Neuronal stem cell (in vitro differentiated cells): ENCODE measurements around the gene UNC13A.

Source experiments
- DNase-seq: peaks from one replicate; pipeline ENCODE4 v3.0.0-alpha.2; 2013; ENCODE audit warnings: low spot score
- H2AFZ ChIP-seq: one replicate; pipeline ENCODE4 v1.6.1; 2013; ENCODE audit warnings: mild to moderate bottlenecking, low read length, inconsistent platforms
- H2AK5ac ChIP-seq: 2 replicates; pipeline ENCODE4 v1.6.1; 2013; ENCODE audit warnings: low read depth, mild to moderate bottlenecking, inconsistent platforms, low read length, moderate library complexity, mixed read lengths
- H2BK120ac ChIP-seq: 2 replicates; pipeline ENCODE4 v1.6.1; 2013; ENCODE audit warnings: low read depth, mild to moderate bottlenecking, inconsistent platforms, low read length, moderate library complexity, mixed read lengths
- H2BK12ac ChIP-seq: one replicate; pipeline ENCODE4 v1.6.1; 2013; ENCODE audit warnings: low read length, inconsistent platforms
- H2BK15ac ChIP-seq: 2 replicates; pipeline ENCODE4 v1.6.1; 2013; ENCODE audit warnings: mild to moderate bottlenecking, low read length, inconsistent platforms, mixed read lengths
- H2BK5ac ChIP-seq: one replicate; pipeline ENCODE4 v1.6.1; 2013; ENCODE audit warnings: inconsistent platforms, mild to moderate bottlenecking, low read length, moderate library complexity
- H3K14ac ChIP-seq: one replicate; pipeline ENCODE4 v1.6.1; 2013; ENCODE audit warnings: low read length, inconsistent platforms
- H3K18ac ChIP-seq: 2 replicates; pipeline ENCODE4 v1.6.1; 2013; ENCODE audit warnings: low read length, inconsistent platforms
- H3K23ac ChIP-seq: 2 replicates; pipeline ENCODE4 v1.6.1; 2013; ENCODE audit warnings: low read depth, mild to moderate bottlenecking, mixed read lengths, low read length, inconsistent platforms; ENCODE audit not compliant: poor library complexity
- H3K27ac ChIP-seq: replicated peaks from 3 replicates; pipeline ENCODE4 v1.5.1; 2013; ENCODE audit warnings: low read length, inconsistent platforms
- H3K27me3 ChIP-seq, 3 experiments: 2 replicates each; pipeline ENCODE4 v1.6.1; 2013; ENCODE audit warnings: low read length in 3 of 3, mild to moderate bottlenecking in 2 of 3, inconsistent platforms in 1 of 3, low read depth in 1 of 3, mixed read lengths in 1 of 3, moderate library complexity in 1 of 3; ENCODE audit not compliant: control insufficient read depth in 3 of 3, insufficient read depth in 3 of 3
- H3K36me3 ChIP-seq, 2 donors: replicated peaks in 1 of 2; 2 replicates each; pipeline ENCODE4 v1.6.1; 2013; ENCODE audit warnings: low read length in 2 of 2; ENCODE audit not compliant: control insufficient read depth in 2 of 2, insufficient read depth in 2 of 2
- H3K4ac ChIP-seq: 2 replicates; pipeline ENCODE4 v1.6.1; 2013; ENCODE audit warnings: inconsistent platforms, mild to moderate bottlenecking, low read length, moderate library complexity
- H3K4me1 ChIP-seq, 2 donors: 1 replicate in 1 of 2; 2 replicates in 1 of 2; pipeline ENCODE4 v1.6.1; 2013; ENCODE audit warnings: low read length in 2 of 2, low read depth in 1 of 2; ENCODE audit not compliant: control insufficient read depth in 2 of 2, insufficient read depth in 1 of 2
- H3K4me2 ChIP-seq: one replicate; pipeline ENCODE4 v1.6.1; 2013; ENCODE audit warnings: mild to moderate bottlenecking, low read length, inconsistent platforms; ENCODE audit not compliant: insufficient read depth, poor library complexity, severe bottlenecking
- H3K4me3 ChIP-seq, 2 donors: 2 replicates each; pipeline ENCODE4 v1.5.1; 2013; ENCODE audit warnings: low read length in 2 of 2, mild to moderate bottlenecking in 2 of 2, inconsistent platforms in 1 of 2, moderate library complexity in 1 of 2
- H3K79me1 ChIP-seq: one replicate; pipeline ENCODE4 v1.6.1; 2013; ENCODE audit warnings: low read depth, mild to moderate bottlenecking, inconsistent platforms, low read length, moderate library complexity
- H3K9ac ChIP-seq: one replicate; pipeline ENCODE4 v1.6.1; 2013; ENCODE audit warnings: mild to moderate bottlenecking, low read depth, low read length, inconsistent platforms; ENCODE audit not compliant: poor library complexity
- H3K9me3 ChIP-seq, 2 donors: replicated peaks in 1 of 2; 2 replicates each; pipeline versions ENCODE3 to v1.6.1; 2013; ENCODE audit warnings: low read length in 2 of 2, mild to moderate bottlenecking in 2 of 2, inconsistent platforms in 1 of 2, low read depth in 1 of 2, mixed read lengths in 1 of 2, moderate library complexity in 1 of 2; ENCODE audit not compliant: control insufficient read depth in 2 of 2, insufficient read depth in 1 of 2
- H4K8ac ChIP-seq: one replicate; pipeline ENCODE4 v1.6.1; 2013; ENCODE audit warnings: low read depth, mild to moderate bottlenecking, inconsistent platforms, low read length, moderate library complexity
- H4K91ac ChIP-seq: one replicate; pipeline ENCODE4 v1.6.1; 2013; ENCODE audit warnings: low read length, low read depth, mild to moderate bottlenecking, inconsistent platforms; ENCODE audit not compliant: poor library complexity
- WGBS, 2 donors: extraction: QIAGEN DNeasy Blood & Tissue Kit; methylation state at CpG; one replicate each; pipeline ENCODE4 v1.1.7; 2013; ENCODE audit warnings: missing lambda C conversion rate in 2 of 2, mixed read lengths in 1 of 2; ENCODE audit not compliant: insufficient read length in 2 of 2, insufficient replicate concordance in 1 of 2; ENCODE audit errors: extremely low coverage in 2 of 2; 5-methylcytosine and 5-hydroxymethylcytosine counted together

UNC13A gene

DNA sequence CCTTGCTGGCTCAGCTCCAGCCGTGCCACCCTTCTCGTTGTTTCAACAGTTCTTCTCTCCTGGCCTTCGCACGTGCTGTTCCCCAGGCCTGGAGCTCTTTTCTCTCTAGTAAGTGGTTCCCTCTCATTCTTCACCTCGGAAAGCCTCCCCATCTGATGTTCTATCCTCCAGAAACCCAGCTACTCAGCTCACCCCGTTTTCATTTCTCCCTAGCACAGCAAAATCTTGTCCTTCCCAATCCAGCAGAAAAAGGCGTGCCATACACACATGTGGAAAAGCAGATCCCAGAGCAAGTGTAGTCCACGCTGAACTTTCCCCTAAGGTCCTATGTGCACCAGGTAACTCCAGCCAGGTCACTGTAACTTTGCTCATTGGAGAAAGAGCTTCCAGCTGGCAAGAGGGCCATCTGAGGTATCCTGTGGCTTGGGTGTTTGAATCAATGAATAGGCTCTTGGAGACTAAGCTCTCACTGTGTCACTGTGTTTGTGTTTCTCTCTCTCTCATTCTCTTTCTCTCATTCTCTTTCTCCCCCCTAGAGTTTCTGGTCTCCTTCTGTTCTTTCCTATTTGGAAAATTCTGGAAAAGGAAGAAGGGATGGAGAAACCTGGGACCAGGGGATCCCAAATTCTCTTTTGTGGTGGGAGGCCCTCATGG is 83.7 kb downstream of the UNC13A start:
- H3K9ac ChIP-seq: no peak overlapping the region
- no peak overlapping the region for H3K4ac ChIP-seq
- no peaks in the 10 kb centered on the region for H3K79me1 ChIP-seq
- H3K4me3 ChIP-seq: no peak overlapping the region
- no peak overlapping the region for H2BK15ac ChIP-seq
- no peak overlapping the region for H2BK5ac ChIP-seq
- no peak overlapping the region for H4K8ac ChIP-seq
- H3K9me3 ChIP-seq: peaks cover 0 to 2% of the 10 kb centered on the region in 2 donors
- no peak overlapping the region for H4K91ac ChIP-seq
- no CpG with 5 or more reads among the region's 8 CpGs for WGBS, 2 donors
- H2BK12ac ChIP-seq: no peak overlapping the region
- peak overlapping the region; percentile 27 for H2AK5ac ChIP-seq
- no peak overlapping the region for H3K4me2 ChIP-seq
- H3K27me3 ChIP-seq: no peaks in the 10 kb centered on the region
- H3K14ac ChIP-seq: no peak overlapping the region
- H3K4me1 ChIP-seq: peaks cover 0 to 13% of the 10 kb centered on the region in 2 donors
- H3K27ac ChIP-seq: no peak overlapping the region
- H3K18ac ChIP-seq: no peak overlapping the region
- H2AFZ ChIP-seq: no peak overlapping the region
- H3K23ac ChIP-seq: no peak overlapping the region
- no peak overlapping the region for H2BK120ac ChIP-seq
- DNase-seq: no peak
- no peaks in the 10 kb centered on the region for H3K36me3 ChIP-seq

DNA sequence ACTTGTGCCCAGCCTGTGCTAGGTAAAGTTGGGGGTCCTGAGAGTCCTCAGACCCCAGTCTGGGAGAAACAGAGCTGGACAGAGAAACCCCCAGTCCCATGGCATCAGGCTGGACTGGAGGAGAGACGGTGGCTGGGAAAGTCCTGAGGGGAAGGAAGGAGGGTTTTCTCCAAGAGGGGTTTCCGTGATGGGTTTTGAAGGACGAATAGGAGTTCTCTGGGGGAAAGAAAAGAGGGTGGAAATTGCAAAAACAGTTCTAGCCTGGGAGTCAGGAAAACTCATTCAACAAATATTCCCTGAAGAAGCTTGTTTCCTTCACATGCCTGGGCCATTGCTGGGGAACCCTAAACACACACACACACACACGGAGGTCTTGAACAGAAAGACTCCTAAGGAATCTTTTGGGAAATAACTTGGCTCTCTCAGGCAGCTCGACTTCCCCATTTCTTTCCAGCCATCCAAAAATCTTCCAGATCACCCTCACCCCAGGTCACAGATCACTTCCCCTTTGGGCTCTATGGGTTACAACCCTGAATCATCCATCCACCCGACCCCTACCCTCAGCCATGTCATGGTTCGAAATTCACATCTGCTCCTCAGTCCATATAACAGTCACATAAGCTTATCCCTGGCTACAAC is 85.2 kb downstream of the UNC13A start:
- no peak overlapping the region for H3K27ac ChIP-seq
- no peak overlapping the region for H4K91ac ChIP-seq
- no peak overlapping the region for H3K18ac ChIP-seq
- H2AK5ac ChIP-seq: no peak overlapping the region
- DNase-seq: no peak
- no peak overlapping the region for H3K23ac ChIP-seq
- H3K14ac ChIP-seq: no peak overlapping the region
- no peak overlapping the region for H2BK15ac ChIP-seq
- H2BK5ac ChIP-seq: no peak overlapping the region
- no peaks in the 10 kb centered on the region for H3K27me3 ChIP-seq
- H3K36me3 ChIP-seq: no peaks in the 10 kb centered on the region
- H3K4me1 ChIP-seq: peaks cover 0 to 13% of the 10 kb centered on the region in 2 donors
- H2BK12ac ChIP-seq: no peak overlapping the region
- H4K8ac ChIP-seq: no peak overlapping the region
- H3K4me3 ChIP-seq: no peak overlapping the region
- H3K9me3 ChIP-seq: peaks cover 0 to 2% of the 10 kb centered on the region in 2 donors
- no peak overlapping the region for H2BK120ac ChIP-seq
- no CpG with 5 or more reads among the region's 7 CpGs for WGBS, 2 donors
- H3K79me1 ChIP-seq: no peaks in the 10 kb centered on the region
- H3K4ac ChIP-seq: no peak overlapping the region
- H3K9ac ChIP-seq: no peak overlapping the region
- no peak overlapping the region for H2AFZ ChIP-seq
- H3K4me2 ChIP-seq: no peak overlapping the region

DNA sequence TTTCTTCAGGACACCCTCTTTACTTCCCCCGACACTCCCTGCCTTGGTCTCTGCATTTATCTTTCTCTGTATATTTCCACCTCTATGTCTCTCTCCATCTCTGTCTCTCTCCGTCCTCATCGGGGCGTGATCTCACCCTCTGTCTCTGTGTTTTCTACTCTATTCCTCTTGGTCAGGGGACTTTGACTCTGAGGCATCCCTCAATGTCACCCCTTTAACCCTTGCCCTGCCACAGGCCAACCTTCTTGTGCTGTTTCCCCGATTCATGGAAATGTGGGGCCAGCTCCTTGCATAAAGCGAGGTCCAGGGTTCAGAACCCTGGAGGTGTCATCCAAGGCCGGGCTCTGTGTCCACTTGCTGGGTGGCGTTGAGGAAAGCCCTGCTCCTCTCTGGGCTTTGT is 85.9 kb downstream of the UNC13A start:
- Histone ChIP-seq H2AK5ac (no peak overlapping the region), H3K27ac (no peak overlapping the region), H4K91ac (no peak overlapping the region), H2AFZ (no peak overlapping the region), H3K36me3 (no peaks in the 10 kb centered on the region), H3K23ac (no peak overlapping the region), H3K4me3 (no peak overlapping the region), H3K27me3 (no peaks in the 10 kb centered on the region), H2BK5ac (no peak overlapping the region), H3K4ac (no peak overlapping the region), H2BK12ac (no peak overlapping the region), H3K79me1 (no peaks in the 10 kb centered on the region), H2BK120ac (no peak overlapping the region), H3K18ac (no peak overlapping the region), H3K9me3 (peaks cover 0 to 2% of the 10 kb centered on the region in 2 donors), H3K4me1 (peaks cover 0 to 13% of the 10 kb centered on the region in 2 donors), H3K4me2 (no peak overlapping the region), H4K8ac (no peak overlapping the region), H2BK15ac (no peak overlapping the region), H3K9ac (no peak overlapping the region), H3K14ac (no peak overlapping the region)
- no peak for DNase-seq
- WGBS, 2 donors: no CpG with 5 or more reads among the region's 8 CpGs

DNA sequence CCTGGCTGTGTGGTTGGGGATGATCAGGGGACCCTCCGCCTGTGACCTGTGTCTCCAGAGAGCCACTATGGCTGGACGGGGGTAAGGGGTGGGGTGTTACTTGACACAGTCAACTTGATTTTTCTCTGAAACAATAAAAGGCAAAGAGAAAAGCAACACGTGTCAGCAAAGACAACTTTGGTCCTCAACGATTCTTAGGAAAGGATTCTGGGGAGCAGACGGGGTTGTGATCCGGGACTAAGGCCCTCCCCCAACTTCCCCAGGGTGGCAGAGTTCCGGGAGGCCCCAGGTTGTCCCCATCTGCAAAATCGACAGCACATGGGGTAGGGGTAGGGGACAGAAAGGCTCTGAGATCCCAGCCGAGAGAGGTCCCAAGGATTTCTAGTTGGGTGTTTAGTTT is 86.5 kb downstream of the UNC13A start:
- Histone ChIP-seq H3K36me3 (no peaks in the 10 kb centered on the region), H3K27me3 (no peaks in the 10 kb centered on the region), H2BK15ac (peak overlapping the region; percentile 27), H3K23ac (no peak overlapping the region), H3K27ac (no peak overlapping the region), H3K4me3 (no peak overlapping the region), H3K4ac (no peak overlapping the region), H3K4me2 (no peak overlapping the region), H2BK5ac (no peak overlapping the region), H3K9ac (no peak overlapping the region), H3K14ac (no peak overlapping the region), H3K9me3 (peaks cover 0 to 2% of the 10 kb centered on the region in 2 donors), H3K79me1 (no peaks in the 10 kb centered on the region), H2AK5ac (no peak overlapping the region), H3K18ac (peak overlapping the region; percentile 60), H3K4me1 (peaks cover 0 to 11% of the 10 kb centered on the region in 2 donors), H2AFZ (peak overlapping the region; percentile 18), H2BK120ac (no peak overlapping the region), H4K91ac (no peak overlapping the region), H2BK12ac (peak overlapping the region; percentile 43), H4K8ac (no peak overlapping the region)
- DNase-seq: no peak
- WGBS, 2 donors: no CpG with 5 or more reads among the region's 9 CpGs
